Nephron progenitor cell (in vitro differentiated cells): ENCODE data around the gene ARHGEF12.

Experiments used
- DNase-seq: peaks from one replicate; pipeline ENCODE4 v3.0.0; 2021
- H3K27ac Mint-ChIP-seq: 2 replicates; pipeline ENCODE4 v1.8.0; 2021; ENCODE audit warnings: mild to moderate bottlenecking, moderate library complexity, mixed read lengths
- H3K27me3 Mint-ChIP-seq: 2 replicates; pipeline ENCODE4 v1.8.0; 2021; ENCODE audit warnings: mild to moderate bottlenecking, low read depth, mixed read lengths; ENCODE audit not compliant: poor library complexity
- H3K36me3 Mint-ChIP-seq: 2 replicates; pipeline ENCODE4 v1.8.0; 2021; ENCODE audit warnings: low read depth, mixed read lengths
- H3K4me1 Mint-ChIP-seq: 2 replicates; pipeline ENCODE4 v1.8.0; 2021; ENCODE audit warnings: mixed read lengths
- H3K4me3 Mint-ChIP-seq: 2 replicates; pipeline ENCODE4 v1.8.0; 2021; ENCODE audit warnings: mild to moderate bottlenecking, moderate library complexity, mixed read lengths
- H3K9me3 Mint-ChIP-seq: 2 replicates; pipeline ENCODE4 v1.8.0; 2021; ENCODE audit warnings: mild to moderate bottlenecking, moderate library complexity, mixed read lengths
- CTCF ChIP-seq: fragments of 200-600 bp; sonication (generic); IDR thresholded peaks from 2 replicates; pipeline ENCODE4 v1.5.0; 2021; ENCODE audit warnings: antibody characterized with exemption

The ARHGEF12 gene

GRCh38 chr11:120395778-120396177 lies 59.6 kb downstream of the ARHGEF12 start:
- Mint-ChIP-seq H3K9me3 (peaks cover 36% of the 10 kb centered on the region), H3K4me1 (peaks cover 7% of the 10 kb centered on the region), H3K27ac (no peak overlapping the region), H3K27me3 (no peaks in the 10 kb centered on the region), H3K36me3 (peaks cover 31% of the 10 kb centered on the region), H3K4me3 (no peak overlapping the region)
- DNase-seq, result no peak
- no peak for TF ChIP-seq CTCF

DNA sequence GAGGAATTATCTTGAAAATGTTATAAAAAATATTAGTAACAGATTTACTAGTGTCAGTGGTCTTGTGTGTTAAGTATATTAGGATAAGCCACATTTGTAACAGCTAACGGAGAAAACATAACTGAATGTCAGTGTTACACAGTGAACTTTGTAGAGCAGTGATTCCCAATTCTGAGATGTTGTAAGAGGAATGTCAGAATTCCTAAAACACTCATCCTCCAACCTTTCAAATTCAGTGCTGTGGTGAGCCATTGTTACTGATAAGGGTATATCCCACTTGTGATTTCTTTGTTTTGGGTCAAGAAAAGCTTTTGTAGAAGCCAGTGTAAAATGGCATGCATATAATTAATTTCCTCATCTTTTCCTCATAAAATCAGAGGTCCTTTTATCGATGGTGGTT lies 61.9 kb downstream of the ARHGEF12 start:
- no peak for DNase-seq
- Mint-ChIP-seq H3K4me1 (peaks cover 19% of the 10 kb centered on the region), H3K27ac (no peak overlapping the region), H3K9me3 (peaks cover 30% of the 10 kb centered on the region), H3K4me3 (no peak overlapping the region), H3K36me3 (peaks cover 27% of the 10 kb centered on the region), H3K27me3 (no peaks in the 10 kb centered on the region)
- no peak for TF ChIP-seq CTCF

- peaks cover 15% of the 10 kb centered on the region for H3K36me3 Mint-ChIP-seq
- no peaks in the 10 kb centered on the region for H3K27me3 Mint-ChIP-seq
- H3K4me1 Mint-ChIP-seq, result peaks cover 25% of the 10 kb centered on the region
- no peak overlapping the region for H3K27ac Mint-ChIP-seq
- TF ChIP-seq CTCF, result no peak
- H3K4me3 Mint-ChIP-seq, result no peak overlapping the region
- peaks cover 19% of the 10 kb centered on the region for H3K9me3 Mint-ChIP-seq
- no peak for DNase-seq
Measured at GRCh38 chr11:120399307-120399706, 63.1 kb downstream of the ARHGEF12 start.

GRCh38 chr11:120400564-120401364 lies 64.6 kb downstream of the ARHGEF12 start:
- no peak for DNase-seq
- no peaks in the 10 kb centered on the region for H3K27me3 Mint-ChIP-seq
- no peak overlapping the region for H3K4me3 Mint-ChIP-seq
- peaks cover 3% of the 10 kb centered on the region for H3K36me3 Mint-ChIP-seq
- H3K4me1 Mint-ChIP-seq, result peaks cover 32% of the 10 kb centered on the region
- H3K27ac Mint-ChIP-seq, result peak overlapping the region; percentile 58
- no peak for TF ChIP-seq CTCF
- H3K9me3 Mint-ChIP-seq, result peaks cover 6% of the 10 kb centered on the region

DNA sequence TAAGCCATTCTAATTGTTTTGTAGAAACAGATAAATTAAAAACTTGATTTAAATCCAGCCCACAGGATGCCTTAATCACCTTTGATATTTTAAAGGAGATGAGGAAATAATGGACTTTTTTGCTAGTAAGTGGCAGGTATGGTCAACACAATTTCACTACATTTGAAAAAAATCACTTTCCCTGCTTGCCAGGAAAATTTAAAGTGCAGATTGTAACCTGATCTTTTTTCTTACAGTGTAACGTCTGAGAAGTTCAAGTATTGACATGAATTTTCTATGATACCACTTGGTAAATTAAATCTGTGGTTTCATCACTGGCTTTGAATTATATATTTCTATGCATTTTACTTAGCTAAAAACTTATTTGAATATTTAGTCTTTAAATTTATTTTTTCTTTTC lies 65.3 kb downstream of the ARHGEF12 start:
- no peak for TF ChIP-seq CTCF
- H3K4me3 Mint-ChIP-seq, result no peak overlapping the region

DNA sequence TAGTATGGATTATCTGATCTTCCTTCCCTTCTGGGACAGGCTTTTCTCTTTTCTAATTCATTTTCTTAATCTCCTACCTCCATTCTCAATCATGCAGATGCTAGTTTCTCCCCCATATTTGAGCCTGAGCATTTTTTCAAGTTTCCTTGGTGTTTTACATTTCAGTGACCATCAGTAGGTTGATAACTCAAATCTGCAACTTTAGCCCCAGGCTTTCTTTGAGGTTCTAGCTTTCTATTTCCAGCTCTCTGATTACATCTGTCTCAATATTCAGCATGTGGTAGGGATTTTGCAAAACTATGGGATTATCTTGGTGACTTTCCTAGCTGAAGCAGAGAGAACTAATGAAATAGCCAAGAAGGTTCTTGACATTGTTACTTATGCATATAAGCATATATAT lies 67.8 kb downstream of the ARHGEF12 start:
- Mint-ChIP-seq H3K36me3 (no peaks in the 10 kb centered on the region), H3K9me3 (no peaks in the 10 kb centered on the region), H3K4me1 (peaks cover 32% of the 10 kb centered on the region), H3K27ac (no peak overlapping the region), H3K4me3 (no peak overlapping the region), H3K27me3 (no peaks in the 10 kb centered on the region)
- no peak for DNase-seq
- no peak for TF ChIP-seq CTCF

More for the DNA sequence above, 65.3 kb downstream of the ARHGEF12 start:
- Mint-ChIP-seq H3K36me3 (no peaks in the 10 kb centered on the region), H3K9me3 (no peaks in the 10 kb centered on the region), H3K27me3 (no peaks in the 10 kb centered on the region), H3K27ac (no peak overlapping the region), H3K4me1 (peaks cover 32% of the 10 kb centered on the region)
- no peak for DNase-seq
